GM23248 (cell line): ENCODE measurements around the gene EFCAB6.

Source experiments
- EZH2 ChIP-seq: fragments of 200-600 bp; sonication (generic); IDR thresholded peaks from 2 replicates; pipeline ENCODE4 v1.6.1; 2018; ENCODE audit warnings: antibody characterized with exemption, mild to moderate bottlenecking; ENCODE audit not compliant: insufficient read depth, poor library complexity, severe bottlenecking
- EZH2phosphoT487 ChIP-seq: fragments of 200-600 bp; sonication (generic); IDR thresholded peaks from 2 replicates; pipeline ENCODE4 v1.6.1; 2018; ENCODE audit warnings: antibody characterized with exemption, moderate library complexity, mild to moderate bottlenecking, low read depth; ENCODE audit not compliant: insufficient read depth

DNA sequence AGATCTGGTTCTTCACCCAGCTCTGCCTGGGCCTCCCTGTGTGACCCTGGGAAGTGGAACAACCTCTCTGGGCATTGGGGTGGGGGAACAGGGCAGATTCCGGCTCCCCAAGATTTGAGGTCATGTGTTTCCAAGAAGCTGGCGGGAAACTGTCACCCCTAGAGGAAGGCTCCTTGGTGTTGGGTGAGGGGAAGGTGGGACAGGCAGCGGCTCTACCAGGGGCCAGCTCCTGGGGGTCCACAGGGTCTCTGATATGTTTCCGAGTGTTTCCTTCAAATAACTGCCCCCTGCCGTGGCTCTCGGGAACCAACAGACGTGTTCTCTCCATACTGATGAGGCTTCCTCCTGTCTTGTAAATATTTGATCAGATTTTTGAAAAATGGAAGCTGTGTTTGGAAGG, 321.8 kb downstream of the EFCAB6 start:
- TF ChIP-seq EZH2 (no peak), EZH2phosphoT487 (no peak)
